K562 (cell line): ENCODE data around the gene ZDHHC20. TPM values are rescaled to one million over a fixed set of nuclear protein-coding genes. Genes with fewer than 3 reads are reported as not detected.

ENCODE experiments used
- ATAC-seq: fragments of 200-7000 bp; cut with Tn5 transposase; 3 replicates; pipeline ENCODE4 v1.9.1; 2020; ENCODE audit warnings: moderate library complexity
- BruUV-seq: library from RNA; stranded (reverse); fragments of 400-500 nt; replicated peaks from 2 replicates; lab custom pipeline; 2021; lab: Mats Ljungman, UMichigan
- CTCF ChIA-PET: fragments of 300-600 bp; formaldehyde crosslinking; extraction: SDS; loops from one replicate; lab custom pipeline; 2021; ENCODE audit warnings: low intra/inter-chr PET ratio; lab: Yijun Ruan, JAX
- POLR2A ChIA-PET: fragments of 300-600, 350-650 bp; sonication (Branson Sonifier 250); formaldehyde crosslinking; extraction: SDS; loops from one replicate; lab custom pipeline; 2021; ENCODE audit warnings: antibody characterized with exemption, inconsistent platforms; lab: Yijun Ruan, JAX
- DNase-seq, 4 experiments: peaks; one replicate each; pipeline versions ENCODE4 v3.0.0 to v3.0.0-alpha.2; 2011 to 2018; ENCODE audit warnings: low spot score in 3 of 4, mixed read lengths in 3 of 4; ENCODE audit errors: extremely low read depth in 1 of 4
- FAIRE-seq: peaks from 2 replicates; lab custom pipeline; 2011; peaks lifted over from hg19 to GRCh38; lab: Jason Lieb, UNC
- H2AFZ ChIP-seq: 2 replicates; pipeline ENCODE4 v1.6.0; 2011; ENCODE audit warnings: low read depth, low read length, control low read depth, inconsistent platforms
- H3K27ac ChIP-seq: fragments of 200-600 bp; 3 replicates; pipeline ENCODE4 v1.8.0; 2011; ENCODE audit warnings: low read depth, mild to moderate bottlenecking, control low read depth, inconsistent platforms, low read length, moderate library complexity, mixed read lengths; ENCODE audit errors: extremely low read depth
- H3K27me3 ChIP-seq, 2 experiments: fragments of 300-600 bp in 1 of 2; 2 replicates in 1 of 2; 3 replicates in 1 of 2; pipeline versions ENCODE4 v1.6.0 to v1.8.0; 2011; ENCODE audit warnings: inconsistent platforms in 2 of 2, low read length in 2 of 2, mild to moderate bottlenecking in 1 of 2, mixed read lengths in 1 of 2, moderate library complexity in 1 of 2; ENCODE audit not compliant: control insufficient read depth in 2 of 2, insufficient read depth in 2 of 2
- H3K36me3 ChIP-seq: fragments of 300-600 bp; 3 replicates; pipeline ENCODE4 v1.8.0; 2011; ENCODE audit warnings: mild to moderate bottlenecking, low read length, inconsistent platforms; ENCODE audit not compliant: control insufficient read depth, insufficient read depth
- H3K4me1 ChIP-seq, 2 experiments: fragments of 200-600 bp in 1 of 2; replicated peaks in 1 of 2; 2 replicates in 1 of 2; 3 replicates in 1 of 2; pipeline versions ENCODE4 v1.5.1 to v1.8.0; 2011; ENCODE audit warnings: inconsistent platforms in 2 of 2, low read length in 2 of 2, mild to moderate bottlenecking in 1 of 2, mixed read lengths in 1 of 2, moderate library complexity in 1 of 2; ENCODE audit not compliant: control insufficient read depth in 2 of 2, insufficient read depth in 2 of 2
- H3K4me2 ChIP-seq: 2 replicates; pipeline ENCODE4 v1.6.1; 2011; ENCODE audit warnings: low read length, control low read depth, inconsistent platforms, mixed read lengths; ENCODE audit not compliant: insufficient read depth
- H3K4me3 ChIP-seq: fragments of 200-600 bp; sonication (generic), shearing (Covaris generic); 2 replicates; pipeline ENCODE4 v1.5.1; 2016; ENCODE audit warnings: control low read depth, inconsistent platforms
- H3K79me2 ChIP-seq: fragments of 200-600 bp; 3 replicates; pipeline ENCODE4 v1.8.0; 2011; ENCODE audit warnings: low read length, inconsistent platforms; ENCODE audit not compliant: control insufficient read depth, insufficient read depth
- H3K9ac ChIP-seq, 2 experiments: 2 replicates each; pipeline versions ENCODE4 v1.6.0 to v1.6.1; 2011; ENCODE audit warnings: low read depth in 2 of 2, low read length in 2 of 2, control low read depth in 1 of 2, inconsistent platforms in 1 of 2, mild to moderate bottlenecking in 1 of 2, mixed read lengths in 1 of 2; ENCODE audit not compliant: insufficient read depth in 1 of 2
- H3K9me1 ChIP-seq: one replicate; pipeline ENCODE4 v1.6.0; 2011; ENCODE audit warnings: inconsistent platforms, mild to moderate bottlenecking, low read length, moderate library complexity; ENCODE audit not compliant: control insufficient read depth, insufficient read depth
- H3K9me3 ChIP-seq: replicated peaks from 2 replicates; pipeline ENCODE4 v1.5.1; 2011; ENCODE audit warnings: low read depth, low read length, inconsistent platforms; ENCODE audit not compliant: control insufficient read depth, insufficient read depth
- H4K20me1 ChIP-seq: replicated peaks from 2 replicates; pipeline ENCODE4 v1.6.1; 2011; ENCODE audit warnings: low read length, inconsistent platforms, mixed read lengths; ENCODE audit not compliant: control insufficient read depth, insufficient read depth
- CBFA2T2 ChIP-seq: fragments of 450-650 bp; conservative IDR thresholded peaks from 2 replicates; pipeline ENCODE4 v1.6.1; 2017; ENCODE audit warnings: mild to moderate bottlenecking
- E4F1 ChIP-seq: fragments of 250-450 bp; sonication (Bioruptor Pico); IDR thresholded peaks from 2 replicates; pipeline ENCODE4 v1.5.0; 2021; ENCODE audit warnings: mild to moderate bottlenecking, borderline replicate concordance
- ELF1 ChIP-seq: fragments of 200-800 bp; sonication (Bioruptor generic); IDR thresholded peaks from 2 replicates; pipeline ENCODE4 v1.6.1; 2016; ENCODE audit warnings: missing genetic modification characterization, missing compliant biosample characterization
- ELF4 ChIP-seq: fragments of 450-650 bp; formaldehyde crosslinking; IDR thresholded peaks from 2 replicates; pipeline ENCODE4 v1.4.0; 2022; ENCODE audit warnings: missing genetic modification characterization
- HEY1 ChIP-seq: fragments of 250-450 bp; sonication (Bioruptor Pico); IDR thresholded peaks from 2 replicates; pipeline ENCODE4 v1.5.0; 2020; ENCODE audit warnings: mild to moderate bottlenecking, moderate library complexity, borderline replicate concordance
- MAFF ChIP-seq: IDR thresholded peaks from 2 replicates; pipeline ENCODE4 v1.6.1; 2012; ENCODE audit warnings: low read length, improper control_type of control experiment
- MED1 ChIP-seq: sonication (generic); formaldehyde crosslinking; IDR thresholded peaks from 2 replicates; pipeline ENCODE4 v1.8.1; 2023; ENCODE audit warnings: missing genetic modification reagents, borderline replicate concordance
- MIER1 ChIP-seq: fragments of 450-650 bp; IDR thresholded peaks from 2 replicates; pipeline ENCODE4 v1.6.1; 2016; ENCODE audit warnings: antibody characterized with exemption, mild to moderate bottlenecking, low read depth
- RBM25 ChIP-seq: fragments of 200-400 bp; formaldehyde crosslinking; IDR thresholded peaks from 2 replicates; pipeline ENCODE4 v1.6.1; 2018; ENCODE audit warnings: low read length, low read depth, moderate library complexity; ENCODE audit not compliant: severe bottlenecking
- SREBF2 ChIP-seq: sonication (generic); formaldehyde crosslinking; IDR thresholded peaks from 2 replicates; pipeline ENCODE4 v1.4.0; 2020; ENCODE audit warnings: mild to moderate bottlenecking, missing genetic modification reagents
- TEAD4 ChIP-seq, 2 experiments: sonication (generic) in 1 of 2; formaldehyde crosslinking in 1 of 2; IDR thresholded peaks; 2 replicates each; pipeline versions ENCODE4 v1.6.1 to v1.8.0; 2012 to 2022; ENCODE audit warnings: borderline replicate concordance in 1 of 2, inconsistent platforms in 1 of 2, low read length in 1 of 2, mild to moderate bottlenecking in 1 of 2, missing genetic modification reagents in 1 of 2
- TFAM ChIP-seq: fragments of 250-450 bp; sonication (Bioruptor Pico); conservative IDR thresholded peaks from 2 replicates; pipeline ENCODE4 v1.5.0; 2021; ENCODE audit warnings: mild to moderate bottlenecking, moderate library complexity
- ZBTB12 ChIP-seq: fragments of 250-450 bp; sonication (Bioruptor Pico); IDR thresholded peaks from 2 replicates; pipeline ENCODE4 v1.4.0; 2020
- ZFP30 ChIP-seq: fragments of 250-450 bp; sonication (Bioruptor Pico); IDR thresholded peaks from 2 replicates; pipeline ENCODE4 v1.8.0; 2022; ENCODE audit warnings: moderate library complexity, mild to moderate bottlenecking, inconsistent platforms, borderline replicate concordance
- WGBS: fragments of 100-300 bp; shearing (Covaris generic); methylation state at CpG from one replicate; pipeline ENCODE4 v1.1.6; 2016; ENCODE audit warnings: low coverage, mixed read lengths; ENCODE audit not compliant: insufficient coverage; ENCODE audit errors: missing lambda C conversion rate; 5-methylcytosine and 5-hydroxymethylcytosine counted together
- in situ Hi-C: fragments of 300-500 bp; cut with MboI; formaldehyde crosslinking; loops from 4 replicates; pipeline ENCODE4 v1.15.0; 2018; ENCODE audit warnings: inconsistent platforms, mixed read lengths
- intact Hi-C: fragments of 100-400 bp; cut with micrococcal nuclease; formaldehyde crosslinking; loops from 2 replicates; pipeline ENCODE4 v1.14.2; 2022
- polyA plus RNA-seq, 8 experiments: library from polyadenylated mRNA; depleted of rRNA in 4 of 8; stranded (reverse) in 5 of 8; unstranded in 3 of 8; fragments of >200 nt; fragmentation: Nextera tagmentation in 2 of 8; fragmentation: Illumina TruSeq in 1 of 8; extraction: Ambion mirVana in 2 of 8; extraction: Trizol in 1 of 8; gene quantifications; 2 replicates each; pipeline versions ENCODE4 v1.2.1 to v1.2.3, GENCODE V29; 2011 to 2014; ENCODE audit warnings: inconsistent platforms in 1 of 8, missing spikeins in 1 of 8
- total RNA-seq, 7 experiments: library from RNA; depleted of rRNA in 6 of 7; stranded (reverse); fragments of >200 nt in 6 of 7; fragmentation: Illumina TruSeq in 2 of 7; extraction: Trizol in 2 of 7; gene quantifications; 2 replicates each; pipeline versions ENCODE4 v1.2.1 to v1.2.3, GENCODE V29; 2011 to 2021; ENCODE audit warnings: low replicate concordance in 1 of 7
- TF ChIP-seq, protein P1 (sequence below): fragments of 450-650 bp; IDR thresholded peaks from 2 replicates; pipeline ENCODE4 v1.6.1; 2018; ENCODE audit warnings: mild to moderate bottlenecking, low read depth; ENCODE audit not compliant: partially characterized antibody
- TF ChIP-seq, protein P2 (sequence below): fragments of 250-450 bp; sonication (Bioruptor Pico); IDR thresholded peaks from 2 replicates; pipeline ENCODE4 v1.6.1; 2021; ENCODE audit warnings: mild to moderate bottlenecking

The ZDHHC20 gene
- total and polyA plus RNA-seq, 9 of the 15 experiments (the other 6 are each of a cell fraction or from before 2014, with no cell fraction given): 2.7 to 20.9 (median 15.8) TPM

GRCh38 chr13:21372530-21372929 lies 86.6 kb downstream of the ZDHHC20 start:
- no TSS peak for BruUV-seq
- Histone ChIP-seq H3K4me2 (no peak overlapping the region), H3K9ac (no peak overlapping the region), H3K4me1 (peaks cover under 1 to 6% of the 10 kb centered on the region in 2 experiments; a peak in 2 of 5 replicates), H3K27ac (no peak overlapping the region), H2AFZ (no peak overlapping the region), H3K27me3 (no peaks in the 10 kb centered on the region), H3K9me3 (no peaks in the 10 kb centered on the region), H4K20me1 (no peaks in the 10 kb centered on the region), H3K4me3 (no peak overlapping the region), H3K36me3 (peaks cover 5% of the 10 kb centered on the region; the same call in 1 of the 3 replicates), H3K79me2 (no peaks in the 10 kb centered on the region), H3K9me1 (no peaks in the 10 kb centered on the region)
- POLR2A ChIA-PET: no interaction called here
- DNase-seq (no peak), FAIRE-seq (no peak), ATAC-seq (no peak)
- CTCF ChIA-PET: no interaction called here
- 57% methylated on average over 1 of the region's 1 CpG for WGBS
- intact Hi-C loops (no loop called here), in situ Hi-C loops (no loop called here)
- no peak for TF ChIP-seq MED1 (CRISPR knock-in tag)
- TF ChIP-seq MIER1: no peak
- TF ChIP-seq RBM25: no peak
- TF ChIP-seq TFAM (CRISPR knock-in tag): no peak
- no peak for TF ChIP-seq ZBTB12 (CRISPR knock-in tag)
- TF ChIP-seq SREBF2 (CRISPR knock-in tag): no peak
- no peak for TF ChIP-seq E4F1 (CRISPR knock-in tag)
- TF ChIP-seq ZFP30 (CRISPR knock-in tag): no peak
- TF ChIP-seq, protein P1, sequence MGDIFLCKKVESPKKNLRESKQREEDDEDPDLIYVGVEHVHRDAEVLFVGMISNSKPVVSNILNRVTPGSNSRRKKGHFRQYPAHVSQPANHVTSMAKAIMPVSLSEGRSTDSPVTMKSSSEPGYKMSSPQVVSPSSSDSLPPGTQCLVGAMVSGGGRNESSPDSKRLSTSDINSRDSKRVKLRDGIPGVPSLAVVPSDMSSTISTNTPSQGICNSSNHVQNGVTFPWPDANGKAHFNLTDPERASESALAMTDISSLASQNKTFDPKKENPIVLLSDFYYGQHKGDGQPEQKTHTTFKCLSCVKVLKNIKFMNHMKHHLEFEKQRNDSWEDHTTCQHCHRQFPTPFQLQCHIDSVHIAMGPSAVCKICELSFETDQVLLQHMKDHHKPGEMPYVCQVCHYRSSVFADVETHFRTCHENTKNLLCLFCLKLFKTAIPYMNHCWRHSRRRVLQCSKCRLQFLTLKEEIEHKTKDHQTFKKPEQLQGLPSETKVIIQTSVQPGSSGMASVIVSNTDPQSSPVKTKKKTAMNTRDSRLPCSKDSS: no peak
- TF ChIP-seq HEY1 (CRISPR knock-in tag): no peak
- TF ChIP-seq TEAD4 (IDR thresholded peaks at IDR 0.05; ENCODE audit: low read length): no peak
- no peak for TF ChIP-seq TEAD4 (CRISPR knock-in tag; IDR thresholded peaks at IDR 0.05; ENCODE audit: borderline replicate concordance)
- no peak for TF ChIP-seq CBFA2T2
- no peak for TF ChIP-seq ELF4 (CRISPR knock-in tag)
- TF ChIP-seq ELF1: no peak
- TF ChIP-seq, protein P2, sequence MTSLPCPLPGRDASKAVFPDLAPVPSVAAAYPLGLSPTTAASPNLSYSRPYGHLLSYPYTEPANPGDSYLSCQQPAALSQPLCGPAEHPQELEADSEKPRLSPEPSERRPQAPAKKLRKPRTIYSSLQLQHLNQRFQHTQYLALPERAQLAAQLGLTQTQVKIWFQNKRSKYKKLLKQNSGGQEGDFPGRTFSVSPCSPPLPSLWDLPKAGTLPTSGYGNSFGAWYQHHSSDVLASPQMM (CRISPR knock-in tag): no peak
- TF ChIP-seq MAFF: no peak
